ENCODE data around the gene CCDC68. TPM values are rescaled to one million over a fixed set of nuclear protein-coding genes. Genes with fewer than 3 reads are reported as not detected.
"Not testable (repeated sequence)": the region's sequence is repeated elsewhere in the genome, so short reads cannot be mapped to it uniquely, and the experiment has no call there.

CCDC68 gene
- polyA plus RNA-seq (ENCODE audit: insufficient read length in 4 of 4): 10 to 100 TPM in 1 of 4 donors, 1 to 10 TPM in 3; 7.9 to 12.7 (median 8.9) TPM

- no peak for DNase-seq (ENCODE audit: low read depth in 4 of 4, low spot score in 2 of 4)
These were observed at the start of gene CCDC68 for GRCh38 chr18:54958704-54959625. CCDC68 (minus strand) TSS chr18:54959461; CDS start chr18:54942791, 16,670 bp downstream.

- no peak for DNase-seq (ENCODE audit: low read depth in 4 of 4, low spot score in 2 of 4)
These were observed 48.3 kb upstream of the CCDC68 start for GRCh38 chr18:55007602-55008001.

DNA sequence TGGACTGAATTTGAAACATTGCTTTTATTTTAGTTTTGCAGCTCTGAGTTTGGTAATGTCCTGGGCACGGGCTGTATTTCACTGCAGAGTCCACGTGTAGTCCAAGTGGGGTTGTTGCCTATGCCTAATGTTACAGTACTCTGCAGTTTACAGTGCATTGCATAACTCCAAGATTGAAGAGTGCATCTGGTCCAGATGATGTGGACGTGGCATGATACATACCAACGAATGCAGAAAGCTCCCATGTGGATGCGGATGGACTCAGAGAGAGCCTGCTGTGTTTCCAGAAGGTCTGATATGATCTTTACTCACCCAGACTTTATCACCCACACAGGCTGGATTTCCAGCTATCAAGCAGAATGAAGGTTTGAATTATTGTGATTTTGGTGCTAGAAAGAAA, 44.4 kb upstream of the CCDC68 start:
- DNase-seq (ENCODE audit: low read depth in 4 of 4, low spot score in 2 of 4): no peak

- no peak for DNase-seq (ENCODE audit: low read depth in 4 of 4, low spot score in 2 of 4)
These were observed 43.0 kb upstream of the CCDC68 start for GRCh38 chr18:55002261-55002660.

- no peak for DNase-seq (ENCODE audit: low read depth in 4 of 4, low spot score in 2 of 4)
These were observed 42.2 kb upstream of the CCDC68 start for GRCh38 chr18:55001394-55002024.

GRCh38 chr18:55000529-55000928, 41.3 kb upstream of the CCDC68 start:
- DNase-seq (ENCODE audit: low read depth in 4 of 4, low spot score in 2 of 4): no peak

DNA sequence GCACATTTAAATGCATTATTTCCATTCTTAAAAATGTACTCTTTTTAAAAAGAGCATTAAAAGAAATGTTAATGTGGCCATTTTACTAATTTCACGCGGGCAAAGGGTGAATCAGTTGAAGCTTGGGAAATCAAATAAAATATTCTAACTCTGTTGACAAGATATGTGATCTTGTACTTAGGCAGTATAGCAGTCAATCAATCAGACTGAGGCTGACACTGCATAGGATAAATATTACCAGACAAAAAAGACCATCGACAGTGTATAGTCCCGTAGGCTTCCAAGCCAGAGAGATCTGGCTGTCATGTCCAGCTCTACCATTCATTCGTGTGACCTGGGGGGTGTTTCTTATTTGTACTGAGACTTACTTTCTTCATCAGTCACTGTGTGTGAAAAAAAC, 39.8 kb upstream of the CCDC68 start:
- no peak for DNase-seq (ENCODE audit: low read depth in 4 of 4, low spot score in 2 of 4)

DNA sequence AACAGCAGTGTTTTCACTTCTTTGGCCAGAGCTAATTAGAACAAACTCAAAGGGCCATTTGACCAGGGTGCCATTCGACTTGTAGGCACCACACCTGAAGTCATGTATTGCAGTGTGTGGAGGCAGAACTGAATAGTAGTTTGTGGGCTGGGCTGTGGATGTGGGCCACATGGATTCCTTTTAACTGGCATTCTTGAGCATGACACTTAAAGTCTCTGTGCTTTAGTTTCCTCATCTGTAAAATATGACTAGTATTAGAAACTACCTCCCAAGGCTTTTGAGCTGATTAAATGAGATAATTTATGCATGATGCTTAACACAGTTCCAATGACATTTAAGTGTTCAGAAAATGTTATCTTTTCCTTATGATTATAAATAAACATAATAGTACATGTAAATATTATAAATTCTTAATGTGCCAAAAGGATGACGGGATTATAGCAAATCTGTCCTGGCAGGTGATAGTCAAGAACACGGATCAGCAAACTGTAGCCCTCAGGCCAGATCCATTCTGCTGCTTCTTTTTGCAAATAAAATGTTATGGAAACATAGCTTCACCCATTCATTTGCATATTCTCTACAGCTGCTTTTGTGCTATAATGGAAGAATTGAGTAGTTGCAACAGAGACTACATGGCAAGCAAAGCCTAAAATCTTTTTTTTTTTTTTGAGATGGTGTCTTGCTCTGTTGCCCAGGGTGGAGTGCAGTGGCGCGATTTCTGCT, 36.3 kb upstream of the CCDC68 start:
- DNase-seq (ENCODE audit: low read depth in 4 of 4, low spot score in 2 of 4): no peak

- DNase-seq (ENCODE audit: low read depth in 4 of 4, low spot score in 2 of 4): no peak
These were observed 32.7 kb upstream of the CCDC68 start for GRCh38 chr18:54991981-54992380.

DNA sequence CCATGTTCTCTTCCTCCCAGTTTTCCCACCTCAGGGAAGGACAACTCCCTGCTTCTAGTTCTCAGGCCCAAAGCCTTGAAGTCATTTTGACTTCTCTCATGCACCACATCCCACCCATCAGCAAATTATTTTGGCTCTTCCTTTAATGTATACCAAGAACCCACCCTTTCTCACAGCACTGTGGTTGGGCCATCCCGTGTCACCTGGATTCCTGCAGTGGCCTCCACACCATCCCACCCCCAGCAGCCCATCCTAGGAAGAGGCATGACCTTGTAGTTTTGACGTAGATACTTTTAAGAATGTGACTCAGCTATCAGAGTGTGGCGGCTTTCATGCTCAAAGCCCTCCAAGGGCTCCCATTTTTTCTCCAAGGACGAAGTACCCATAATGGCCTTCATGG, 25.6 kb upstream of the CCDC68 start:
- no peak for DNase-seq (ENCODE audit: low read depth in 4 of 4, low spot score in 2 of 4)

DNA sequence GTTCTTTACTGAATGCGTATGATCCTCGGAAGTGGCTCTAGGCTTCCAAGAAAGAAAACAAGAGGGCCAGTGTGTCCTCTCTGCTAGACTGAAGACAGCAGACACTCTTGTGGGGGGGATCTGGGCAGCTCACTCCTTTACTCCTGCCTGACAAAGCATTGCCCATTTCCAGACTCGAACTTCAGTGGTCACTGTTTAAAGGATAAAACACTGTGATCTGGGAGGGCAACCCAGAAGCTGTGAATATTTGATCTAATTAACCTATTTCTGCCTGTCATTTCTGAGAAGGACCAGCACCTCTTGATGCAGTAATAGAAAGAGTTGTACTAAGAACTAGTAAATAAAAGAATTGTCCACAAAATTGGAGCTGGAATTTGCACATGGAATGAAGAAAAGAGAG, 24.5 kb upstream of the CCDC68 start:
- no peak for DNase-seq (ENCODE audit: low read depth in 4 of 4, low spot score in 2 of 4)

DNA sequence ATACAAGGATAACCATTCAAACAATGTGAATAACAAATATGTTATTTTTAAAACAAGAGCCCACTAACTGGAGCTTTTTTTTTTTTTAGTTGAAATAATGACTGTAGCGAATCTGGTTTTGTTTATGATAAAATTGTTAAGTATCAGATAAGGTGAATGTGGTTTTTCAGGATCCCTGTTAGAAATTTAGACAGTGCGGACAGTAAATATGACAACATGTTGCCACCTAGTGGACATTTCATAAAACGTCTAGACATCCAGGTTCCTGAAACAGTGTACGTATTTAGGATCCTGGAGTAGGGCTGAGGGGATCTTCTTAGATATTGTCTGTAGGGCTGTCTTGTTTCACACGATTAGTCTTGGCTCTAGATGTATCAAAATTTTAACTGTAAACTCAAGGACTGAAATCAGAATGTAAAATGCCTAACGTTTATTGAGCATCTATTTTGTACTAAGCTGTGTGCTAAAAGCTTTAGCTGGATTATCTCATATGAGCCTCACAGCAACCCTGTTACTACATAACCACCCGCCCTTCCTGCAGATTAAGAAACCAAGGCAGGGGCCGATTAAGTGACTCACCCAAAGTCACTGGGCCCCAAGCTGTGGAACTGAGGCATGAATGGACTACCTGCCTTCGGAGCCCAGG, 23.9 kb upstream of the CCDC68 start:
- DNase-seq (ENCODE audit: low read depth in 4 of 4, low spot score in 2 of 4): no peak

DNA sequence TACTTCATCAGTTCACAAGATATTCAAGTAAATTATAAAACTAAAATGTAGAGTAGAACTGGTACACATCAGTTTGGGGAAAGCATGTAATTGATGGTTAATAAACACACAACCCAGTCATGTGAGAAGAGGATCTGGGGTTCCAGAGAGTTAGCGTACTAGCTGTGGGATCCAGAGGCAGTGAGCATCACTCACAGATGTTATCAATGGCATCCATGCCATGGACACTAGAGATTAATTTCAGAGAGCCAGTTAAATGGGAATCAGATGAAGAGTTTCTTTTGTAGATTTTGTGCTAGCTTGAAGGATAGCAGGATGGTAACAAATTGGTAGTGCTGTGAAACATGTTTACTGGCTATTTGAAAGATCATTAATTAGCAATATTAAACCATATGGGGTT, 21.8 kb upstream of the CCDC68 start:
- DNase-seq (ENCODE audit: low read depth in 4 of 4, low spot score in 2 of 4): no peak

GRCh38 chr18:54975598-54975997, 16.3 kb upstream of the CCDC68 start:
- DNase-seq (ENCODE audit: low read depth in 4 of 4, low spot score in 2 of 4): no peak

DNA sequence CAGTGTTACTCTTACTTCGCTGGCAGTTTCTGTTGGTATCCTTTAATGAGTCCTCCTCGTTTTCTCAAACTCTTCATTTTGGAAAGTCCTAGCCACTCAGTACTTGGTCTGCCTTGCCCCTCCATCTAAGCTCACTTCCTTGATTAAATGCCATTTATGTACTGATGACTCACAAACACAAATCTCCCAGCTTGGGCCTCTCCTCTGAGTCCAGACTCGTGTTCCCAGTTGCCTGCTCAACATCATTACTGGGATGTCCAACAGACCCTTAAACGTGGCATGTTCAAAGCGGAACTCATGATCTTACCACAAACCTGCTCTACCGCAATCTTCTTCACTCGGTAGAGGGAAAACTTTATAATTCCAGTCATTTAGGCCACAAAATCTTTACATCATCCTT, 13.8 kb upstream of the CCDC68 start:
- DNase-seq (ENCODE audit: low read depth in 4 of 4, low spot score in 2 of 4): no peak

- DNase-seq (ENCODE audit: low read depth in 4 of 4, low spot score in 2 of 4): no peak
These were observed 9.5 kb upstream of the CCDC68 start for GRCh38 chr18:54968807-54969206.

DNA sequence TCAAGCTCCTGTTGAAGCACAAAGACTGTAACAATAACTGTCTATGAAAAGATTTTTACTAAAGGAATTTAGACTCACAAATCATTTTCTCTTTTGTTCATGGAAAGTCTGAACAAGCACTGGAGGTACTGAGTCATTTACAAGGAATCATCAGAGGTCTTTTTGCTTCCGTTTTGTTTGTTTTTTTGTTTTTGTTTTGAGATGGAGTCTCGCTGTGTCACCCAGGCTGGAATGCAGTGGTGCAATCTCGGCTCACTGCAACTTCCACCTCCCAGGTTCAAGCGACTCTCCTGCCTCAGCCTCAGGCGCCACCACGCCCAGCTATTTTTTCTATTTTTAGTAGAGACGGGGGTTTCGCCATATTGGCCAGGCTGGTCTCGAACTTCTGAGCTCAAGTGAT, 9.0 kb upstream of the CCDC68 start:
- DNase-seq (ENCODE audit: low read depth in 4 of 4, low spot score in 2 of 4): not testable (repeated sequence)

- no peak for DNase-seq (ENCODE audit: low read depth in 4 of 4, low spot score in 2 of 4)
These were observed 8.5 kb upstream of the CCDC68 start for GRCh38 chr18:54967786-54968185.

GRCh38 chr18:54964741-54965140, 5.5 kb upstream of the CCDC68 start:
- DNase-seq (ENCODE audit: low read depth in 4 of 4, low spot score in 2 of 4): no peak

- no peak for DNase-seq (ENCODE audit: low read depth in 4 of 4, low spot score in 2 of 4)
These were observed 3.8 kb upstream of the CCDC68 start for GRCh38 chr18:54962919-54963645.

Data from left renal cortex interstitium (tissue), 4 donors.